HCT116 (cell line): ENCODE results near the gene TOX2. TPM values are rescaled to one million over a fixed set of nuclear protein-coding genes. Genes with fewer than 3 reads are reported as not detected.

ENCODE experiments used
- ATAC-seq: fragments of 200-7000 bp; cut with Tn5 transposase; 2 replicates; pipeline ENCODE4 v1.9.1; 2020; ENCODE audit warnings: mild to moderate bottlenecking, moderate library complexity
- BruUV-seq: library from RNA; stranded (reverse); fragments of 400-500 nt; replicated peaks from 2 replicates; lab custom pipeline; 2021; lab: Mats Ljungman, UMichigan
- CTCF ChIA-PET: fragments of 300-600 bp; sonication (Branson Sonifier 250); formaldehyde crosslinking; loops from one replicate; lab custom pipeline; 2021; ENCODE audit warnings: antibody characterized with exemption; lab: Charles Lee
- POLR2A ChIA-PET: fragments of 300-600, 350-600 bp; sonication (Branson Sonifier 250); formaldehyde crosslinking; loops from one replicate; lab custom pipeline; 2021; ENCODE audit warnings: antibody characterized with exemption; lab: Charles Lee
- RAD21 ChIA-PET, 2 experiments: fragments of 300-600 bp; sonication (Branson Sonifier 250); formaldehyde crosslinking; loops; one replicate each; lab custom pipeline; 2023; ENCODE audit warnings: low total read pairs in 2 of 2; ENCODE audit not compliant: uncharacterized antibody in 2 of 2, unreplicated experiment in 2 of 2, low non-redundant PET in 1 of 2; lab: Charles Lee
- DNase-seq: peaks from one replicate; pipeline ENCODE4 v3.0.0-alpha.2; 2010; ENCODE audit warnings: low read depth, low spot score
- H2AFZ ChIP-seq: fragments of 200-600 bp; shearing (Covaris generic), sonication (generic); 2 replicates; pipeline ENCODE4 v1.6.1; 2017; ENCODE audit warnings: low read depth, mixed run types, mixed read lengths, antibody characterized with exemption, low read length; ENCODE audit not compliant: poor library complexity, severe bottlenecking
- H3K27ac ChIP-seq: 2 replicates; pipeline ENCODE4 v1.5.1; 2012; ENCODE audit warnings: low read depth, low read length
- H3K27me3 ChIP-seq: fragments of 200-600 bp; sonication (generic); 2 replicates; pipeline ENCODE4 v1.6.1; 2016; ENCODE audit warnings: mixed run types, low read length, mixed read lengths; ENCODE audit not compliant: insufficient read depth
- H3K36me3 ChIP-seq, 2 experiments: fragments of 200-500 bp in 1 of 2; fragments of 200-600 bp in 1 of 2; sonication (Bioruptor generic) in 1 of 2; sonication (generic) in 1 of 2; 2 replicates each; pipeline versions ENCODE4 v1.5.1 to v1.6.1; 2014 to 2016; ENCODE audit warnings: low read length in 2 of 2, inconsistent platforms in 1 of 2, mixed read lengths in 1 of 2, mixed run types in 1 of 2; ENCODE audit not compliant: insufficient read depth in 2 of 2, control insufficient read depth in 1 of 2
- H3K4me1 ChIP-seq, 2 experiments: fragments of 200-600 bp in 1 of 2; sonication (generic) in 1 of 2; 2 replicates each; pipeline versions ENCODE4 v1.5.1 to v1.6.1; 2012 to 2017; ENCODE audit warnings: low read length in 2 of 2, inconsistent platforms in 1 of 2, mild to moderate bottlenecking in 1 of 2, mixed read lengths in 1 of 2, mixed run types in 1 of 2, moderate library complexity in 1 of 2; ENCODE audit not compliant: insufficient read depth in 2 of 2, control insufficient read depth in 1 of 2
- H3K4me2 ChIP-seq: fragments of 200-600 bp; sonication (generic); 2 replicates; pipeline ENCODE4 v1.6.1; 2017; ENCODE audit warnings: mixed run types, low read length, mixed read lengths
- H3K4me3 ChIP-seq, 2 experiments: fragments of 200-600 bp in 1 of 2; sonication (generic) in 1 of 2; replicated peaks in 1 of 2; 2 replicates each; pipeline ENCODE4 v1.5.1; 2011 to 2016; ENCODE audit warnings: low read length in 2 of 2, control low read depth in 1 of 2, low read depth in 1 of 2, mild to moderate bottlenecking in 1 of 2, mixed read lengths in 1 of 2, mixed run types in 1 of 2
- H3K79me2 ChIP-seq: fragments of 200-600 bp; sonication (generic); 2 replicates; pipeline ENCODE4 v1.6.1; 2017; ENCODE audit warnings: mild to moderate bottlenecking, mixed run types, low read length, moderate library complexity, mixed read lengths; ENCODE audit not compliant: insufficient read depth
- H3K9ac ChIP-seq: fragments of 200-600 bp; sonication (generic); 2 replicates; pipeline ENCODE4 v1.6.1; 2016; ENCODE audit warnings: low read length, mixed read lengths
- H3K9me2 ChIP-seq: fragments of 200-600 bp; sonication (generic), shearing (Covaris generic); 2 replicates; pipeline ENCODE4 v1.6.1; 2017; ENCODE audit warnings: mixed run types, mild to moderate bottlenecking, moderate library complexity; ENCODE audit not compliant: insufficient read depth
- H3K9me3 ChIP-seq, 2 experiments: fragments of 200-500 bp in 1 of 2; fragments of 200-600 bp in 1 of 2; sonication (Bioruptor generic) in 1 of 2; sonication (generic) in 1 of 2; 2 replicates each; pipeline ENCODE4 v1.6.1; 2014 to 2017; ENCODE audit warnings: low read length in 2 of 2, mixed read lengths in 2 of 2, inconsistent platforms in 1 of 2, low read depth in 1 of 2, mild to moderate bottlenecking in 1 of 2, mixed run types in 1 of 2, moderate library complexity in 1 of 2; ENCODE audit not compliant: control insufficient read depth in 1 of 2, insufficient read depth in 1 of 2
- H4K20me1 ChIP-seq: fragments of 200-600 bp; sonication (generic), shearing (Covaris generic); 2 replicates; pipeline ENCODE4 v1.6.1; 2017; ENCODE audit warnings: mixed run types, mild to moderate bottlenecking, moderate library complexity; ENCODE audit not compliant: insufficient read depth
- CBX3 ChIP-seq: IDR thresholded peaks from 2 replicates; pipeline ENCODE4 v1.6.1; 2012; ENCODE audit warnings: low read depth
- CEBPB ChIP-seq: IDR thresholded peaks from 2 replicates; pipeline ENCODE4 v1.6.1; 2012; ENCODE audit warnings: low read depth
- EGR1 ChIP-seq: IDR thresholded peaks from 2 replicates; pipeline ENCODE4 v1.6.1; 2012; ENCODE audit warnings: low read depth
- EZH2 ChIP-seq: fragments of 200-600 bp; sonication (generic); IDR thresholded peaks from 2 replicates; pipeline ENCODE4 v1.6.1; 2017; ENCODE audit warnings: antibody characterized with exemption, mixed run types
- EZH2phosphoT487 ChIP-seq: fragments of 200-600 bp; IDR thresholded peaks from 2 replicates; pipeline ENCODE4 v1.6.1; 2018; ENCODE audit warnings: antibody characterized with exemption, borderline replicate concordance
- RAD21 ChIP-seq: IDR thresholded peaks from 2 replicates; pipeline ENCODE4 v1.6.1; 2012; ENCODE audit warnings: low read depth, mild to moderate bottlenecking
- SRF ChIP-seq: IDR thresholded peaks from 2 replicates; pipeline ENCODE4 v1.6.1; 2012; ENCODE audit warnings: low read depth
- TCF7L2 ChIP-seq: IDR thresholded peaks from 2 replicates; pipeline ENCODE4 v1.7.0; 2011; ENCODE audit warnings: borderline replicate concordance, inconsistent platforms; ENCODE audit not compliant: insufficient read depth, insufficient read length; ENCODE audit errors: extremely low read depth
- ZNF274 ChIP-seq: fragments of 200-500 bp; sonication (Bioruptor generic); IDR thresholded peaks from 2 replicates; pipeline ENCODE4 v1.6.1; 2014; ENCODE audit warnings: mild to moderate bottlenecking, low read depth, low read length, inconsistent platforms
- intact Hi-C: fragments of 100-400 bp; cut with micrococcal nuclease; formaldehyde crosslinking; loops from 2 replicates; pipeline ENCODE4 v1.10.0; 2022
- total RNA-seq: library from RNA; stranded (reverse); gene quantifications from one replicate; pipeline ENCODE4 v1.2.1, GENCODE V29; 2021; ENCODE audit not compliant: unreplicated experiment
- TF ChIP-seq, protein P1 (sequence below), 3 experiments: fragments of 200-600 bp in 1 of 3; sonication (generic) in 1 of 3; IDR thresholded peaks in 2 of 3; conservative IDR thresholded peaks in 1 of 3; 2 replicates each; pipeline ENCODE4 v1.5.1; 2012 to 2017; ENCODE audit warnings: low read depth in 2 of 3, low read length in 2 of 3, antibody characterized with exemption in 1 of 3, borderline replicate concordance in 1 of 3, control low read depth in 1 of 3, mild to moderate bottlenecking in 1 of 3, mixed read lengths in 1 of 3, mixed run types in 1 of 3, moderate library complexity in 1 of 3; ENCODE audit not compliant: insufficient read depth in 1 of 3
- TF ChIP-seq, protein P2 (sequence below): IDR thresholded peaks from 2 replicates; pipeline ENCODE4 v1.6.1; 2012
- TF ChIP-seq, protein P3 (sequence below): IDR thresholded peaks from 2 replicates; pipeline ENCODE4 v1.6.1; 2011; ENCODE audit warnings: mild to moderate bottlenecking, low read length, moderate library complexity; ENCODE audit not compliant: insufficient replicate concordance; ENCODE audit errors: extremely low read depth

TOX2 gene
- total RNA-seq, 1 experiment from 2014 or later, result 39.6 TPM

DNA sequence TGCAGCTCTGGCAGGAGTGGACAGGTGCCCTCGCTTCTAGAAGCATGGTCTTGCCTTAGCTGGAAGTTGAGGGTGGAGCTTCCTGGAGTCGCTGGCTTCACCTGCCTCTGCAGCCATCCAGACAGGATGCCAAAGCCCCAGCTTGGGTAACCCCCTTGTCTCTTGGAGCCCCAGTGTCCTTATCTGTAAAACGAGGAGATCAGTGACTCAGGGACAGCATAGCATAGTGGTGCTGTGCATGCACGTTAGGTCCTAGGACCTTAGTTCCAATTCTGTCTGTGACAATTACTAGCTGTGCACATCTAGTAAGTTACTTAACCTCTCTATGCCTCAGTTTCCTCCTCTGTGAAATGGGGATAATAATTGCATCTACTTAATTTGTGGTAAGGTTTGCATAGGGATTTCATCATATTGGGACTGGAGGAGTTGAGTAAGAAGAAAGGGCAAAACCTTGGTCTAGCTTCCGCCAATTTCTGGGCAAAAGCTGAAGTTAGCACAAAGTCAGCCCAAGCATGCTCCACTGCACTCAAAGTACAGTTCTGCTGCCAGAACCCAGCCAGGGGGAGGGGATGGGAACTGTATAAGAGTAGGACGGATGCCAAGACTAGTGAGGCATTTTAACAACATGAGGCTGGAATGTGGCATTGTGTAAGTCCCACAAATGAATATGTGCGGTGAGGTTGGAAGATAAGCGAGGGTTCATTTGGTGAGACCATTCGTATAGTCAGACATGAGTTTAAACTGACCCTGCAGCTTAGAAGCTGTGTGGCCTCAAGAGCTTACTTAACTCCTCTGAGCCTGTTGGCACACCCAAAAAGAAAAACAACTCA, 24.5 kb downstream of the TOX2 start:
- Histone ChIP-seq H3K79me2 (peaks cover 18% of the 10 kb centered on the region; the same call in 1 of the 2 replicates), H2AFZ (no peak overlapping the region), H4K20me1 (no peaks in the 10 kb centered on the region), H3K4me2 (peak overlapping the region; percentile 46), H3K9me3 (no peaks in the 10 kb centered on the region), H3K4me1 (peaks cover 56 to 68% of the 10 kb centered on the region in 2 experiments), H3K27ac (no peak overlapping the region), H3K27me3 (no peaks in the 10 kb centered on the region), H3K9me2 (no peaks in the 10 kb centered on the region), H3K9ac (peak overlapping the region; percentile 2; the same call in 1 of the 2 replicates), H3K4me3 (no peak overlapping the region), H3K36me3 (no peaks in the 10 kb centered on the region)
- TF ChIP-seq EZH2phosphoT487 (no peak), ZNF274 (no peak), CEBPB (peak; percentile 69), EZH2 (no peak), EGR1 (no peak)
- no peak for DNase-seq
- ChIA-PET RAD21 (no interaction called here), POLR2A (interaction anchor here (1.0 kb wide), 1 partner anchor 26 kb away, joined by 3 read pairs; no protein-coding TSS in a partner anchor), CTCF (no interaction called here)
- no peak for ATAC-seq
- intact Hi-C loops, result no loop called here
- no TSS peak for BruUV-seq

DNA sequence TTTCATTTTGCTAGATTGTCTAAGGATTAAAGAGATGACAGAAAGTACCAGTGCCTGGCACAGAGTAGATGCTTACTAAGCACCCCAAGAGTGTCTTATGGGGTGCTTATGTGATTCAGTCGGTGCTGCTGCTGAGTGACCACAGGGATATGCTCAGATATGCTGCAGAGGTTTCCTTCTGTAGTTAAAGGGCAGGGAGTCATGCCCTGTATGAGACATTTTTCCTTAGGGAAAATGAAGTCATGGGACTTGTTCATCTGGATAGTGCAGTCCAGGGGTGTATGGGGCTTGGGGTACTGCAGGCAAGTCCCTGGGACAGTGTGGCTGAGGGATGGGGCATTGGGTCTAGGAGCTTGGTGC, 25.1 kb downstream of the TOX2 start:
- DNase-seq (no peak), ATAC-seq (no peak)
- ChIA-PET POLR2A (interaction anchor here (1.0 kb wide), 1 partner anchor 25 kb away, joined by 3 read pairs; no protein-coding TSS in a partner anchor), CTCF (no interaction called here), RAD21 (no interaction called here)
- Histone ChIP-seq H3K4me1 (peaks cover 56 to 68% of the 10 kb centered on the region in 2 experiments), H3K36me3 (no peaks in the 10 kb centered on the region), H4K20me1 (no peaks in the 10 kb centered on the region), H3K27ac (no peak overlapping the region), H3K27me3 (no peaks in the 10 kb centered on the region), H3K9ac (peak overlapping the region; percentile 2; the same call in 1 of the 2 replicates), H3K9me3 (no peaks in the 10 kb centered on the region), H3K4me2 (peak overlapping the region; percentile 46), H3K4me3 (no peak overlapping the region), H3K79me2 (peaks cover 18% of the 10 kb centered on the region; the same call in 1 of the 2 replicates), H3K9me2 (no peaks in the 10 kb centered on the region), H2AFZ (no peak overlapping the region)
- no TSS peak for BruUV-seq
- TF ChIP-seq, protein P1, sequence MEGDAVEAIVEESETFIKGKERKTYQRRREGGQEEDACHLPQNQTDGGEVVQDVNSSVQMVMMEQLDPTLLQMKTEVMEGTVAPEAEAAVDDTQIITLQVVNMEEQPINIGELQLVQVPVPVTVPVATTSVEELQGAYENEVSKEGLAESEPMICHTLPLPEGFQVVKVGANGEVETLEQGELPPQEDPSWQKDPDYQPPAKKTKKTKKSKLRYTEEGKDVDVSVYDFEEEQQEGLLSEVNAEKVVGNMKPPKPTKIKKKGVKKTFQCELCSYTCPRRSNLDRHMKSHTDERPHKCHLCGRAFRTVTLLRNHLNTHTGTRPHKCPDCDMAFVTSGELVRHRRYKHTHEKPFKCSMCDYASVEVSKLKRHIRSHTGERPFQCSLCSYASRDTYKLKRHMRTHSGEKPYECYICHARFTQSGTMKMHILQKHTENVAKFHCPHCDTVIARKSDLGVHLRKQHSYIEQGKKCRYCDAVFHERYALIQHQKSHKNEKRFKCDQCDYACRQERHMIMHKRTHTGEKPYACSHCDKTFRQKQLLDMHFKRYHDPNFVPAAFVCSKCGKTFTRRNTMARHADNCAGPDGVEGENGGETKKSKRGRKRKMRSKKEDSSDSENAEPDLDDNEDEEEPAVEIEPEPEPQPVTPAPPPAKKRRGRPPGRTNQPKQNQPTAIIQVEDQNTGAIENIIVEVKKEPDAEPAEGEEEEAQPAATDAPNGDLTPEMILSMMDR (IDR thresholded peaks at IDR 0.05 in 2 of 3, conservative IDR thresholded peaks at IDR 0.05 in 1 of 3; ENCODE audit: borderline replicate concordance in 1 of 3, insufficient read depth in 1 of 3, low read depth in 2 of 3, low read length in 2 of 3), result no peak
- TF ChIP-seq TCF7L2 (no peak), SRF (no peak), RAD21 (no peak), CBX3 (no peak), EGR1 (no peak)
- TF ChIP-seq, protein P2, sequence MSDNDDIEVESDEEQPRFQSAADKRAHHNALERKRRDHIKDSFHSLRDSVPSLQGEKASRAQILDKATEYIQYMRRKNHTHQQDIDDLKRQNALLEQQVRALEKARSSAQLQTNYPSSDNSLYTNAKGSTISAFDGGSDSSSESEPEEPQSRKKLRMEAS, result 0 out of 2 replicates have a peak, but pooled peaks have one; percentile 14
- TF ChIP-seq, protein P3, sequence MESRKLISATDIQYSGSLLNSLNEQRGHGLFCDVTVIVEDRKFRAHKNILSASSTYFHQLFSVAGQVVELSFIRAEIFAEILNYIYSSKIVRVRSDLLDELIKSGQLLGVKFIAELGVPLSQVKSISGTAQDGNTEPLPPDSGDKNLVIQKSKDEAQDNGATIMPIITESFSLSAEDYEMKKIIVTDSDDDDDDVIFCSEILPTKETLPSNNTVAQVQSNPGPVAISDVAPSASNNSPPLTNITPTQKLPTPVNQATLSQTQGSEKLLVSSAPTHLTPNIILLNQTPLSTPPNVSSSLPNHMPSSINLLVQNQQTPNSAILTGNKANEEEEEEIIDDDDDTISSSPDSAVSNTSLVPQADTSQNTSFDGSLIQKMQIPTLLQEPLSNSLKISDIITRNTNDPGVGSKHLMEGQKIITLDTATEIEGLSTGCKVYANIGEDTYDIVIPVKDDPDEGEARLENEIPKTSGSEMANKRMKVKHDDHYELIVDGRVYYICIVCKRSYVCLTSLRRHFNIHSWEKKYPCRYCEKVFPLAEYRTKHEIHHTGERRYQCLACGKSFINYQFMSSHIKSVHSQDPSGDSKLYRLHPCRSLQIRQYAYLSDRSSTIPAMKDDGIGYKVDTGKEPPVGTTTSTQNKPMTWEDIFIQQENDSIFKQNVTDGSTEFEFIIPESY, result no peak
- intact Hi-C loops, result no loop called here
